SK-N-SH (cell line): ENCODE measurements around the gene RBM20. TPM values are rescaled to one million over a fixed set of nuclear protein-coding genes. Genes with fewer than 3 reads are reported as not detected.

ENCODE experiments used
- CTCF ChIA-PET: fragments of 300-600, 350-600 bp; formaldehyde crosslinking; extraction: SDS; loops from one replicate; lab custom pipeline; 2021; lab: Yijun Ruan, JAX
- POLR2A ChIA-PET: fragments of 350-600 bp; sonication (Branson Sonifier 250); formaldehyde crosslinking; extraction: SDS; loops from one replicate; lab custom pipeline; 2020; ENCODE audit warnings: antibody characterized with exemption, inconsistent platforms; lab: Yijun Ruan, JAX
- DNase-seq: peaks from one replicate; pipeline ENCODE4 v3.0.0; 2012
- H2AFZ ChIP-seq: fragments of 200-600 bp; sonication (generic); 2 replicates; pipeline ENCODE4 v1.8.1; 2016; ENCODE audit warnings: antibody characterized with exemption, mild to moderate bottlenecking, low read depth
- H3F3A ChIP-seq: fragments of 200-600 bp; sonication (generic); replicated peaks from 2 replicates; pipeline ENCODE3; 2016; ENCODE audit warnings: antibody characterized with exemption, mild to moderate bottlenecking; ENCODE audit not compliant: insufficient read depth
- H3K27ac ChIP-seq, 2 experiments: fragments of 200-500 bp in 1 of 2; fragments of 200-600 bp in 1 of 2; sonication (Bioruptor generic) in 1 of 2; sonication (generic), shearing (Covaris generic) in 1 of 2; 2 replicates each; pipeline versions ENCODE4 v1.5.1 to v1.6.1; 2014 to 2016; ENCODE audit warnings: low read depth in 2 of 2, inconsistent platforms in 1 of 2, low read length in 1 of 2, mild to moderate bottlenecking in 1 of 2, mixed read lengths in 1 of 2
- H3K27me3 ChIP-seq: fragments of 200-600 bp; sonication (generic), shearing (Covaris generic); 2 replicates; pipeline ENCODE4 v1.6.1; 2016; ENCODE audit warnings: mixed run types; ENCODE audit not compliant: insufficient read depth
- H3K36me3 ChIP-seq, 2 experiments: fragments of 200-500 bp in 1 of 2; fragments of 200-600 bp in 1 of 2; sonication (Bioruptor generic) in 1 of 2; sonication (generic) in 1 of 2; replicated peaks in 1 of 2; 2 replicates each; pipeline versions ENCODE3 to v1.5.1; 2014 to 2016; ENCODE audit warnings: low read length in 1 of 2, mild to moderate bottlenecking in 1 of 2; ENCODE audit not compliant: insufficient read depth in 2 of 2, control insufficient read depth in 1 of 2
- H3K4me1 ChIP-seq, 2 experiments: fragments of 200-500 bp in 1 of 2; fragments of 200-600 bp in 1 of 2; sonication (Bioruptor generic) in 1 of 2; sonication (generic), shearing (Covaris generic) in 1 of 2; 2 replicates each; pipeline versions ENCODE4 v1.5.1 to v1.6.1; 2014 to 2016; ENCODE audit warnings: low read depth in 1 of 2, low read length in 1 of 2, mixed run types in 1 of 2; ENCODE audit not compliant: insufficient read depth in 2 of 2, control insufficient read depth in 1 of 2
- H3K4me2 ChIP-seq: fragments of 200-600 bp; sonication (generic), shearing (Covaris generic); 2 replicates; pipeline ENCODE4 v1.6.1; 2017; ENCODE audit warnings: mixed run types
- H3K4me3 ChIP-seq, 2 experiments: fragments of 200-500 bp in 1 of 2; fragments of 200-600 bp in 1 of 2; sonication (Bioruptor generic) in 1 of 2; sonication (generic), shearing (Covaris generic) in 1 of 2; 2 replicates each; pipeline versions ENCODE4 v1.5.1 to v1.8.1; 2014 to 2016; ENCODE audit warnings: low read depth in 2 of 2, inconsistent platforms in 1 of 2, low read length in 1 of 2, mild to moderate bottlenecking in 1 of 2, mixed read lengths in 1 of 2, moderate library complexity in 1 of 2
- H3K79me2 ChIP-seq: fragments of 200-600 bp; sonication (generic); 2 replicates; pipeline ENCODE4 v1.8.1; 2017; ENCODE audit warnings: mild to moderate bottlenecking; ENCODE audit not compliant: insufficient read depth
- H3K9ac ChIP-seq: fragments of 200-600 bp; sonication (generic); 2 replicates; pipeline ENCODE4 v1.6.1; 2017; ENCODE audit warnings: mixed run types
- H3K9me2 ChIP-seq: fragments of 200-600 bp; sonication (generic); 2 replicates; pipeline ENCODE4 v1.6.1; 2017; ENCODE audit warnings: mixed run types
- H3K9me3 ChIP-seq: fragments of 200-600 bp; sonication (generic); 2 replicates; pipeline ENCODE4 v1.6.1; 2017; ENCODE audit warnings: mixed run types, mild to moderate bottlenecking, moderate library complexity
- H4K20me1 ChIP-seq: fragments of 200-600 bp; sonication (generic); 2 replicates; pipeline ENCODE4 v1.6.1; 2017; ENCODE audit warnings: mild to moderate bottlenecking, mixed run types; ENCODE audit not compliant: insufficient read depth
- CTCF ChIP-seq: fragments of 200-600 bp; sonication (generic); IDR thresholded peaks from 2 replicates; pipeline ENCODE4 v1.6.1; 2017; ENCODE audit warnings: antibody characterized with exemption, mild to moderate bottlenecking, moderate library complexity
- ELF1 ChIP-seq: IDR thresholded peaks from 2 replicates; pipeline ENCODE4 v1.4.0; 2012
- EP300 ChIP-seq, 2 experiments: IDR thresholded peaks; 2 replicates each; pipeline versions ENCODE4 v1.4.0 to v1.6.1; 2012; ENCODE audit warnings: borderline replicate concordance in 1 of 2, low read depth in 1 of 2, low read length in 1 of 2
- EZH2phosphoT487 ChIP-seq: fragments of 200-600 bp; sonication (generic); IDR thresholded peaks from 2 replicates; pipeline ENCODE4 v1.6.1; 2017; ENCODE audit warnings: low read depth, mixed run types, mild to moderate bottlenecking, antibody characterized with exemption, moderate library complexity, borderline replicate concordance
- FOSL2 ChIP-seq: IDR thresholded peaks from 2 replicates; pipeline ENCODE4 v1.4.0; 2012; ENCODE audit warnings: low read depth, mild to moderate bottlenecking, moderate library complexity, borderline replicate concordance
- FOXM1 ChIP-seq: IDR thresholded peaks from 2 replicates; pipeline ENCODE4 v1.4.0; 2012; ENCODE audit warnings: low read depth, mild to moderate bottlenecking
- MAX ChIP-seq: IDR thresholded peaks from 2 replicates; pipeline ENCODE4 v1.4.0; 2012; ENCODE audit warnings: low read depth
- NFIC ChIP-seq: IDR thresholded peaks from 2 replicates; pipeline ENCODE4 v1.4.0; 2012; ENCODE audit warnings: borderline replicate concordance
- RAD21 ChIP-seq: IDR thresholded peaks from 2 replicates; pipeline ENCODE4 v1.6.1; 2012; ENCODE audit warnings: mild to moderate bottlenecking, low read length
- RFX5 ChIP-seq: IDR thresholded peaks from 2 replicates; pipeline ENCODE4 v1.6.1; 2012; ENCODE audit warnings: mild to moderate bottlenecking, improper control_type of control experiment, low read length
- RXRA ChIP-seq: IDR thresholded peaks from 2 replicates; pipeline ENCODE4 v1.4.0; 2012; ENCODE audit warnings: low read depth, mild to moderate bottlenecking, borderline replicate concordance
- TEAD4 ChIP-seq: IDR thresholded peaks from 2 replicates; pipeline ENCODE4 v1.4.0; 2012; ENCODE audit warnings: mild to moderate bottlenecking, borderline replicate concordance; ENCODE audit not compliant: insufficient read depth
- WGBS: methylation state at CpG from one replicate; pipeline ENCODE4 v1.1.6; 2017; ENCODE audit warnings: low lambda C conversion rate; 5-methylcytosine and 5-hydroxymethylcytosine counted together
- polyA plus RNA-seq, 3 experiments: library from polyadenylated mRNA; depleted of rRNA; stranded (reverse); fragments of >200 nt; gene quantifications; 2 replicates each; pipeline ENCODE4 v1.2.3, GENCODE V29; 2012
- TF ChIP-seq, protein P1 (sequence below): IDR thresholded peaks from 2 replicates; pipeline ENCODE4 v1.6.1; 2012; ENCODE audit warnings: mild to moderate bottlenecking, low read depth, low read length, moderate library complexity
- TF ChIP-seq, protein P2 (sequence below): IDR thresholded peaks from 2 replicates; pipeline ENCODE4 v1.4.0; 2012; ENCODE audit warnings: low read depth, borderline replicate concordance

RBM20 gene
- polyA plus RNA-seq, 1 of the 3 experiments (the other 2 are of a cell fraction): 0.64 TPM

GRCh38 chr10:110813743-110814472 is 169.8 kb downstream of the RBM20 start:
- H3F3A ChIP-seq: no peaks in the 10 kb centered on the region
- peaks cover 0 to 14% of the 10 kb centered on the region in 2 experiments; a peak in 2 of 4 replicates for H3K4me1 ChIP-seq
- no peak overlapping the region for H3K27ac ChIP-seq
- no peak overlapping the region for H2AFZ ChIP-seq
- H3K27me3 ChIP-seq: no peaks in the 10 kb centered on the region
- H3K4me2 ChIP-seq: no peak overlapping the region
- H3K79me2 ChIP-seq: no peaks in the 10 kb centered on the region
- no peaks in the 10 kb centered on the region for H3K36me3 ChIP-seq
- ChIA-PET POLR2A (no interaction called here), CTCF (no interaction called here)
- DNase-seq: no peak
- H3K9ac ChIP-seq: no peak overlapping the region
- no peak for TF ChIP-seq EZH2phosphoT487
- TF ChIP-seq RXRA: no peak
- TF ChIP-seq, protein P1, sequence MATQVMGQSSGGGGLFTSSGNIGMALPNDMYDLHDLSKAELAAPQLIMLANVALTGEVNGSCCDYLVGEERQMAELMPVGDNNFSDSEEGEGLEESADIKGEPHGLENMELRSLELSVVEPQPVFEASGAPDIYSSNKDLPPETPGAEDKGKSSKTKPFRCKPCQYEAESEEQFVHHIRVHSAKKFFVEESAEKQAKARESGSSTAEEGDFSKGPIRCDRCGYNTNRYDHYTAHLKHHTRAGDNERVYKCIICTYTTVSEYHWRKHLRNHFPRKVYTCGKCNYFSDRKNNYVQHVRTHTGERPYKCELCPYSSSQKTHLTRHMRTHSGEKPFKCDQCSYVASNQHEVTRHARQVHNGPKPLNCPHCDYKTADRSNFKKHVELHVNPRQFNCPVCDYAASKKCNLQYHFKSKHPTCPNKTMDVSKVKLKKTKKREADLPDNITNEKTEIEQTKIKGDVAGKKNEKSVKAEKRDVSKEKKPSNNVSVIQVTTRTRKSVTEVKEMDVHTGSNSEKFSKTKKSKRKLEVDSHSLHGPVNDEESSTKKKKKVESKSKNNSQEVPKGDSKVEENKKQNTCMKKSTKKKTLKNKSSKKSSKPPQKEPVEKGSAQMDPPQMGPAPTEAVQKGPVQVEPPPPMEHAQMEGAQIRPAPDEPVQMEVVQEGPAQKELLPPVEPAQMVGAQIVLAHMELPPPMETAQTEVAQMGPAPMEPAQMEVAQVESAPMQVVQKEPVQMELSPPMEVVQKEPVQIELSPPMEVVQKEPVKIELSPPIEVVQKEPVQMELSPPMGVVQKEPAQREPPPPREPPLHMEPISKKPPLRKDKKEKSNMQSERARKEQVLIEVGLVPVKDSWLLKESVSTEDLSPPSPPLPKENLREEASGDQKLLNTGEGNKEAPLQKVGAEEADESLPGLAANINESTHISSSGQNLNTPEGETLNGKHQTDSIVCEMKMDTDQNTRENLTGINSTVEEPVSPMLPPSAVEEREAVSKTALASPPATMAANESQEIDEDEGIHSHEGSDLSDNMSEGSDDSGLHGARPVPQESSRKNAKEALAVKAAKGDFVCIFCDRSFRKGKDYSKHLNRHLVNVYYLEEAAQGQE: no peak
- TF ChIP-seq RAD21: no peak
- no peak for TF ChIP-seq FOSL2
- no peak for TF ChIP-seq NFIC
- TF ChIP-seq, protein P2, sequence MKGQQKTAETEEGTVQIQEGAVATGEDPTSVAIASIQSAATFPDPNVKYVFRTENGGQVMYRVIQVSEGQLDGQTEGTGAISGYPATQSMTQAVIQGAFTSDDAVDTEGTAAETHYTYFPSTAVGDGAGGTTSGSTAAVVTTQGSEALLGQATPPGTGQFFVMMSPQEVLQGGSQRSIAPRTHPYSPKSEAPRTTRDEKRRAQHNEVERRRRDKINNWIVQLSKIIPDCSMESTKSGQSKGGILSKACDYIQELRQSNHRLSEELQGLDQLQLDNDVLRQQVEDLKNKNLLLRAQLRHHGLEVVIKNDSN: no peak
- no peak for TF ChIP-seq MAX
- H3K9me3 ChIP-seq: no peaks in the 10 kb centered on the region
- H4K20me1 ChIP-seq: no peaks in the 10 kb centered on the region
- H3K4me3 ChIP-seq: no peak overlapping the region
- no peaks in the 10 kb centered on the region for H3K9me2 ChIP-seq
- 89% methylated on average over 8 of the region's 8 CpGs for WGBS

DNA sequence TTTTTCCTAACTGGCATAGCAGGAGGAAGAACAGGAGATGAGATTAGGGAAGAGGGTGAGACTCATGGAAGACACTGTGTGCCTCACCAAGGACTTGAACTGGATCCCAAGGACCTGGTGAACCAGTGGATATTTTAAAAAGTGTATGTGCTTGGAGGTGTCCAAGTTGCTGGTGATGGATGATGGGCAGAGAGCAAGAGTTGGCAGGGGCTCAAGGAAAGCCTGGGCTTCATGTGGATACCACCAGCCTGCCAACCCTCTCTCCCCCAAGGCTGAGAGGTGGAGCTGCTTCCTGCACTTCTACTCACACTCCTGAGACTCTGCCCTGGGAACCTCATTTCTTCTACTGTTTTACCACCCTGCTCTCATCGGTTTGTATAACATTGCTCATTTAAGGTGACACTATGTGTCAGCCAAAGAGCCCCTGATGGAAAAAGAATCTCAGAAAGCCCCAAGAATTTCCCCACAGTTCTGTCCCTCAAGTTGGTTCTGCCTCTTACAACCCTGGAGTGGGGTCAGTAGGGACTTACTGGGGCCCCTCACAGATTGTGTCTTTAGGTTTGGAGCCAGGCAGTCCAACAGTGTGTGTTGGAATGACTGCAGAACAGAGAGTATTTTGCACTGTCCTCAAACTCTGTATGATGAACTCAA is 171.3 kb downstream of the RBM20 start:
- no peak for DNase-seq
- Histone ChIP-seq H3F3A (peaks cover under 1% of the 10 kb centered on the region), H3K4me2 (no peak overlapping the region), H3K4me1 (peaks cover 0 to 29% of the 10 kb centered on the region in 2 experiments; a peak in 2 of 4 replicates), H3K27me3 (no peaks in the 10 kb centered on the region), H3K27ac (no peak overlapping the region), H3K4me3 (no peak overlapping the region), H3K36me3 (no peaks in the 10 kb centered on the region), H2AFZ (no peak overlapping the region), H3K9me2 (no peaks in the 10 kb centered on the region), H4K20me1 (no peaks in the 10 kb centered on the region), H3K9ac (no peak overlapping the region), H3K79me2 (no peaks in the 10 kb centered on the region), H3K9me3 (no peaks in the 10 kb centered on the region)
- POLR2A ChIA-PET: no interaction called here
- CTCF ChIA-PET: no interaction called here
- 27% methylated on average over 1 of the region's 1 CpG for WGBS
- TF ChIP-seq TEAD4 (no peak), MAX (no peak), EP300 (IDR thresholded peaks at IDR 0.05; ENCODE audit: borderline replicate concordance in 1 of 2, low read depth in 1 of 2, low read length in 1 of 2) (no peak), CTCF (no peak), ELF1 (no peak), FOXM1 (no peak), RFX5 (no peak)
- TF ChIP-seq, protein P1: no peak
